Cerebellar cortex (tissue), 1 donor: ENCODE data around the gene VAMP7.
"Not testable (repeated sequence)": the region's sequence is repeated elsewhere in the genome, so short reads cannot be mapped to it uniquely, and the experiment has no call there.

Experiments used
- DNase-seq: peaks from one replicate; pipeline ENCODE4 v3.0.0-alpha.2; 2015; ENCODE audit warnings: low spot score

Gene VAMP7, protein sequence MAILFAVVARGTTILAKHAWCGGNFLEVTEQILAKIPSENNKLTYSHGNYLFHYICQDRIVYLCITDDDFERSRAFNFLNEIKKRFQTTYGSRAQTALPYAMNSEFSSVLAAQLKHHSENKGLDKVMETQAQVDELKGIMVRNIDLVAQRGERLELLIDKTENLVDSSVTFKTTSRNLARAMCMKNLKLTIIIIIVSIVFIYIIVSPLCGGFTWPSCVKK

DNA sequence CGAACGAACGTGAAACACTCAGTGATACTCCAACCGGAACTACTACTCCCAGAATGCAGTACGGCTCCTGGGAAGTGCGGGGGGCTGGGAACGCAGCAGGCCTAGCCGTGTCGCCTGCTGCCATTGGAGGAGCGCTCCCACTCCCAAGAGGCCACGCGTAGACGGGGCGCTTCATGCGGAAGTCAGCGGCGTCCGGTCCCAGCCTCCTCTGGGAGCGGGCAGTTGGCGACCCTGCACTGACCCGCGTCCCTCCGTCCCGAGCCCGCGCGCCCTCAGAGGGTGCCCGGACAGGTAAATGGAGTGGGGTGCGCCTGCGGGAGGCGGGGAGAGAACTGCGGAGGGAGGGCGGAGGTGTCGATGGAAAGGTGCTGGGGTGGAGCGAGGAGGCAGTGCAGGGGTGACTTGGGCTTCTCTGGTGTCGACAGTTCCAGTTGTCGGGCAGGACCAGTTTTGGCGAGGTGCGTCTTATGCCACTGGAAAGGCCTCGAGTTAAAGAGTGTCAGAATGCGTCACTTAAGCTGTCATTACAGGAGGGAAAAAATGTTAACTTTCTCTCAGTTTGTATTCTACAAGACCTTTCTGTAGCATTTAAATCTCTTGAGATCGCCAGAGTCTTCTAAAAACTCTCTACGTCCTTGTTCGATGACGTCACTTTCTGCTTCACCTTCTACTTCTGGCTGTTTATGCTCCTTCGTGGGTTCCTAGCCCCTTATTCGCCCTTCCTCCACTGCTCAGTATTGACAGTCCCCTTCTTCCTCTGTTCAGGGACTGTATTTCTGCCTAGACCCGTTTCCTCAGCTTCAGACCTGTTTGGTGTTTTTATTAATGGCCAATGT, at the start of gene VAMP7:
VAMP7 (plus strand) TSS at position 188 of the 836 bp plus-strand sequence. CDS start 8,122 bp downstream, outside the sequence.
- DNase-seq: peak; percentile 91

DNA sequence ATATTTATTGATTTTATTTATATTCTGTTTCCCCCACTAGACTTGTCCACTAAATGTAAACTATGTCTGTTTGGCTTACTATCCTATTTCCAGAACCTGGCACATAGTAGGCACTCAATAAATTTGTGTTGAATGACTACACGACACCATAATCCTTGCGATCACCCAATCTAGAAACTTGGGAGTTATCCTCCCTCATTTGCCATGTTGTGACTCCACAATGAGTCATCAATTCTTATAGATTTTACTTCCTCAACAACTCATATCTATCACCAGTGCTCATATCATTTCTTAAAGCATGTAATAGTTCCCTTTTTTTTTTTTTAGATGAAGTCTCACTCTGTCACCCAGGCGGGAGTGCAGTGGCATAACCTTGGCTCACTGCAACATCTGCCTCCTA, 39.9 kb upstream of the VAMP7 start:
- no peak for DNase-seq

DNA sequence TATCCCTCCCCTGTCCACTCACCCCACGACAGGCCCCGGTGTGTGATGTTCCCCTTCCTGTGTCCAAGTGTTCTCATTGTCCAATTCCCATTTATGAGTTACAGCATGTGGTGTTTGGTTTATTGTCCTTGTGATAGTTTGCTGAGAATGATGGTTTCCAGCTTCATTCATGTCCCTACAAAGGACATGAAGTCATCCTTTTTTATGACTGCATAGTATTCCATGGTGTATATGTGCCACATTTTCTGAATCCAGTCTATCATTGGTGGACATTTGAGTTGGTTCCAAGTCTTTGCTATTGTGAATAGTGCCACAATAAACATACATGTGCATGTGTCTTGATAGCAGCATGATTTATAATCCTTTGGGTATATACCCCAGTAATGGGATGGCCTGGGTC, 29.4 kb upstream of the VAMP7 start:
- not testable (repeated sequence) for DNase-seq

DNA sequence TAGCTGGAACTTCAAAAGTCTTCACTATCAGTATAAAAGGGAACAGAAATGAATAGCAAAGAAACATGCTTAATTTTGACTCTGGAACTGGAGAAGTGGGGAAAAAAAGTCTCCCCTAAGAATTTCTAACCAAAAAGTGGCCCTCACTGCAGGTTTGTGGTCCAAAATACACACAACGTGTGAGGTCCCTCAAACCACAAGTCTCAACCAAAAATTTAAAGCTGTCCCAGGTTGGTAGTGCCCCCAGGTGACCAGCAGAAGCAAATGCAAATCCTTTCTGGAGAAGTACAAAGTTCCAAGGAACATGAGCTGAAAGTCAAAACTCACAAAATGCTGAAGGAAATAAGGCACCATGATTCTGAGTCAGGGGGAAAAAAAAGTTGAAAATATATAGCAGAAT, 23.6 kb upstream of the VAMP7 start:
- no peak for DNase-seq

DNA sequence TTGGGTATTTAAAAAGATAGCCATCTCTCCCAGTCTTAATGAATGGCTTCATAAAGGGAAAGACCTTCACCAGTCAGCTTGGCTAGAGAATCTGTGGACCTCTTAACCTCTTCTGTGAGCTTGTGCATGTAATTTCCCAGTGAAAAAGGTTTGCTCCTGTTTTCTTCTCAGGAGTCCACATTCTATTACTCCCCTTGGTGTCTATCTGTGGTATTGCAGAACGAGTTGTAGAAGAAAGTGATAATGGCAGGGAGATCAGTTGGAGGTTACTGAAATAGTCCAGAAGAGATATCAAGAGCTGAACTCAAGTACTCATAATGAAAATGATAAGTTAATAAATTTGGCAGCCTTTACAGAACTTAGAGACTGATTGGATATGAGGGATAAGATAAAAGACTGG, 16.5 kb upstream of the VAMP7 start:
- DNase-seq: peak; percentile 9

DNA sequence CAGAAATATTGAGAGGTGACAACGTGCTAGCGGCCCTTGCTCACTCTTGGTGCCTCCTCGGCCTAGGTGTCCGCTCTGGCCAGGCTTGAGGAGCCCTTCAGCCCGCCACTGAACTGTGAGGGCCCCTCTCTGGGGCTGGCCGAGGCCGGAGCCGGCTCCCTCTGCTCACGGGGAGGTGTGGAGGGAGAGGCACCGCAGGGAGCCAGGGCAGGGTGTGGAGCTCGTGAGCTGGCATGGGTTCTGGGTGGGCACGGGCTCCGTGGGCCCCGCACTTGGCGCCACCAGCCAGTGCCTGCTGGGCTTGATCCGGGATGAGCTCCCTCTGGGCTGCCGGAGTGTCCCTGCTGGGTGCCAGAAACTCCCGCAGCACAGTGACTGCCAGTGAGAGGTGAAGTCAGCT, 16.0 kb upstream of the VAMP7 start:
- no peak for DNase-seq

DNA sequence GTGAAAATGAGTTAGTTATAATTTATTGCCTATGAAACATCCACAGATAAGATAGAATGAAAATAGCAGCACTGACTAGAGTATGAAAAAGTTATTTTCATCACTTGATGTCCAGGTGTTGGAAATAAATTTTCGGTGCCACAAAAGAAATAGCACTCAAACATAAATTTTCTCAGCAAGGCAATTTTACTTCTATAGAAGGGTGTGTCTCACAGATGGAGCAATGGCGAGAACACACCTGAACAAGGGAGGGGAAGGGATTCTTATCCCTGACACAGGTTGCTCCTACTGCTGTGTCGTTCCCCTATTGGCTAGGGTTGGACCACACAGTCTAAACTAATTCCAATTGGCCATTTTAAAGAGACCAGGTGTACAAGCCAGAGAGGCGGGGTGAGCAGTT, 13.3 kb upstream of the VAMP7 start:
- DNase-seq: no peak

DNA sequence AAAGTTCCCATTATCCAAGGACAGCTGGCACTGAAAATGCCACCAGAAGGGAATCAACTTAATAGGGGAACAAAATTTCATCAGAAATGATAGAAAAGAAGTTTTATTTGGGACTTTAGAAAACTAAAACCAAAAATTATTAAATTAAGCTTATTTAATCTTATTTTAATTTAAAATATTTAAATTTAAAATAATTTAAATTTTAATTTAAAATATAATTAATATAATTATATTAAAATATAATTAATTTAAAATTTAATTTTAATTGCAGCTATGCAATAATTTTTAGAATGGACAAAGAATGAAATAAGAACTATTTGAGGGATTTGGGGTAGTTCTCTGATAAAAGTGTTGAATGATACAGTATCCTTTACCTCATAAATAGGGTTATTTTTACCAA, 10.2 kb upstream of the VAMP7 start:
- no peak for DNase-seq

DNA sequence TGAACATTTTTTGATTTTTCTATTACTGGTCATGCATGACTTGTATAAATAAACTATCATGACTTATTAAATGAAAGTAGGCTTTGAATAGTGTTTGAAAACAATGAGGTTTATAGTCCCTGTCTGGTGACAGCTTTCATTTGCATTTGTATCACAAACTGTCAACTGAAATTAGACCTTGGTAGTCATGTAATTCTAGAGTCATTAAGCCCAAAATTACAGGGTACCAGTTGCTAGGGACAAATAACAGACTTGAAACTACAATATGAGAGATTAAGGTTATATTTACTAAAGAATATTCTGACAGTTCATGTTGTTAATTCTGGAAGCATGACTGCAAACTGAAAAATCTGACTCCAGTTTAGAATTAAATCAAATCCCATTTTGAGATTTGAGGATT, 9.2 kb upstream of the VAMP7 start:
- no peak for DNase-seq

DNA sequence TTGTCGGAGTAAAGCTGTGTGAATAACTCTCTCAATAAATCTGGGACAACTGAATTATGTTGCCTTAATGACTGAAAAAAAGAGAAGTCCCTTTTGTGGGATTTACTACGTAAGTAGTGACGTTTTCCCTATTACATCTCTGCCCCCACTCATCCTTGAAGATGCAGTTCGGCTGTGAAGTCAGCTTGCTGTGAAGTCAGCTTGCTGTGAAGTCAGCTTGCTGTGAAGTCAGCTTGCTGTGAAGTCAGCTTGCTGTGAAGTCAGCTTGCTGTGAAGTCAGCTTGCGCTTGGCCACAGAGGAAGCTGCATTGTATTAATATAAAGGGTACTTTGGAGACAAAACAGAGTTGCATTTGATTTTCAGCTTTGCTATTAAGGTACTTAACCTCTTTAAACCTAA, 8.0 kb upstream of the VAMP7 start:
- no peak for DNase-seq

DNA sequence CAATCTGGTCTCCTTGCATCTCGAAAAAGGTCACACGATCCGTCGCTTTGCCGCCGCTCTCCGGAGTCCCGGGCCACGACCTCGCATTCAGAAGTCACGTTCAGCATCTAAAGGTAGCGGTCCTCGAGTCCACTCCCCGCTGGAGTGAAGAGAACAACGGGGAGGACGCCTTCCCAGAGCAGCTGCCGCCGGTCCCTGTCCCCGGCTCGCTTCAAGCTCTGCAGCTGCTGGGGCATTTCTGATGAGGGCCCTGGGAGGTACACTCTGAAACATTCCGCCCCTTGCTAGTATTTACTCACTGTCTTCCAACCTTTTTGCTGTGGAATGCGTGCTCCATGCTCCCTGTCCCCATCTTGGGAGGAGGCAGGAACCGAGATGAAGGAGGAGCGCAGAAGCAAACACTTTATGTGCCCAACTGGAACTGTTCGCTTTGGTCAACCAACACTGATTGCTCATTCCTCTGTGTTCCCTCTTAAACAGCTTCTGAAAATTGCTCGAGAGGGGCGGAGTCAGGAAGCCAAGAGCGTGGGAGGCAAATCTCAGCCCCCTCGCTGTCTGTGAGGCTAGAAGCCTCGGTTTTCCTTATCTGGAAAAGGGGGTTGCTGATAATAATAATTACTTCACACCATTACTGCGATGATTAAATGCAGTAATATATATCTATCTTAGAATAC, 6.4 kb upstream of the VAMP7 start:
- no peak for DNase-seq

DNA sequence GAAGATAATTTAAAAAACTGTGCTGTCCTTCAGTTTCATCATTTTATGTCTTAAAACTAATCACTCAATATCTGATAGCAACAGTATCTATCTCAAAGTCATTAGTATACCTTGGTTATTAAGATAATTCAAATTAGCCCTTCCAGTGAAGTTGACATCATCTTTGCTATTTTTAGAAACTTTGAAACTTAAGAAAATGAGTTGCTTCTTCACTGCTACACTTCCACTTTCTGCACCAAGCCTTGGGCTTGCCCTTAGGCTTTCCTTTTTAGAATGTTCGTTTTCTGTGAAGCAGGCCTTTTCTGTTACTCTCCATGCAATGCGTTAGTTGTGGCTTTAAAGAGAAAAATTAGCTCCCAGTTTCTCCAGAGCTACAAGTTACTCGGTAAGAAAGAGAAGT, 4.4 kb upstream of the VAMP7 start:
- no peak for DNase-seq

DNA sequence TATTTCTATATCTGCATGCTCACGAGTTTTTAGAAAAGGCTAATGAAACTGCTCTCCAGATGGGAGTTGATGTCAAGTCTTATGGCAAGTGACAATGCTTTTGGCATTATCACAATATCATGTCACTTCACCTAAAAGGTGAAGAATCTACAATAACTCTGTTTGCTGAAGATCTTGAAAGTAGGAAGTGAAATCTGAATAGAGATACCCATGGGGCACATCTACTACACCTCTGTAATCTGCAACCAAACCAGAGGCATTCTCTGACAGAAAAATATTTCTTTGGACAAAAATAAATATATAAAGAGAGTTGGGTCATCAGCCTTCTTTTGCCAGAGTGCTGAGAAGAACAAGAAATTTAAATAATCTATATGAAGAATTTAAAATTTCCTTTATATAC, 3.9 kb upstream of the VAMP7 start:
- no peak for DNase-seq

DNA sequence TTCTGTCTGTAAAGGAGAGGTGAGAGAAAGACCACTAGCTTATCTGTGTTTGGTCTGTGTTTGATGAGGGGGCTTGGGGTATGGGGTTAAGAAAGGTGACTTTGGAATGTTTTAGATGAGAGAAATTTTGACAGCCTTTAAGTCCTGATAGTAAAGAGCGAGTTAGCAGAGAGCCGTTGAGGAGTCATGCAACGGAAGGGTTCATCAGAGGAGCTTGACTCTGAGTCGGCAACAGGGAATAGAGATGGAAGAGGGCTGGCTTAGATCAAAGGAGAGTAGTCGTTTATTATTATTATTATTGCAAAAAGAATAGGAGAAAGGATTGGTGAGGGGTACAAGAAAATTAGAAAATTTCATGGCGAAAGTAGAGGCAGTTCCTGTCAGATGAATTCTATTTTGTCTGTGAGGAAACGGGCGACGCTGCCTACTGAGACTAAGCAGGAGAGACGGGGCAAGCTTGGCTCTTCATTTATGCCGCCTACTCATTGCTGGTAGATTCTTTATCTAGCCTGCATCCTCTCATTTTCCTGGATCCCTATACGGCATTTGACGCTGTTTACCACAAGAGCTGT, 473 bp upstream of the VAMP7 start:
- DNase-seq: no peak

DNA sequence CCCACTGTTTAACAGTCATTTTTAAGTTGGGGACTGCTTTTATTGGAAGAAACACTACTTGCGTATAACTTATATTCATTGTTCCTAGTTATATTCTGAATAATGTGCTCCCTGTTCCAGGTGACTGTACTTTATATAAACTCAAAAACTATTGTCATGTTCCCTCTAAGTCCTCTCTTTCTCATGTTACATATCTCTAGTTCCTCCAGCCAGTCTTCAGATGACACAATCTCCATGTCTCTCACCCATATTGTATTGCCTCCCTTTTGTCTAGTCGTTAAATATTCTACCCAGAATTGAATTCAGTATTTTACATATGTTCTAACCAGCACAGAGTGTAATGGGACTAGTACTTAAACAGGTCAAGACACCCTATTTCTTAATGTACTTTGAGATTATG, 5.3 kb downstream of the VAMP7 start:
- DNase-seq: no peak

DNA sequence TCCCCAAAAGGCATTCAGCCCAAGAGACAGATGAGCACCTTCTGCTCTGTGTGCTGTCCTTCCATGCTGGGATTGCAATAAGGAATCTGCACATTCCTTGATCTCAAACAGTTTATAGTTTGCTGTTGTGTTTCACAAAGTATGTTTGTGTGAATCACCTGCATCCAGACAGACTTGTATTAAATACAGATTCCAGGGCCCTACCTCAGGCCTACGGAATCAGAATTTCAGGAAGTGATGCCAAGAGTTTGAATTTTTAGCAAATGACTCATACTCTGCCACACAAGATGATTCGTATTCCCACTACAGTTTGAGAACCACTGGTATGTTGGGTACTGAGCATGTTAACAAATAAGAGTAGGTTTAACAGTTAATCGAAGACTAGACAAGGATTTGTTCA, 7.0 kb downstream of the VAMP7 start:
- DNase-seq: no peak

DNA sequence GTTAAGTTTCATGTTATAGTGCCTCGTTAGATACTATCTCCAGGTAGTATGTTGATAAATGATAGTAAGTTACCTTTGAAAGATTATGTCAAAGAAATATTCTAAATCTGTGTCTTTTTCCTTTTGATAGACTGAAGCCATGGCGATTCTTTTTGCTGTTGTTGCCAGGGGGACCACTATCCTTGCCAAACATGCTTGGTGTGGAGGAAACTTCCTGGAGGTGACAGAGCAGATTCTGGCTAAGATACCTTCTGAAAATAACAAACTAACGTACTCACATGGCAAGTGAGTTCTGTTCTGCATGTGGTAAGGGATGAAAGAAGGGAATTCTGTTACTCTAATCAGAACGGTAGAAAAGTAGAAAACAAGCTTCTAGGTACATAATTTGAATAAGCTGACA, 8.2 kb downstream of the VAMP7 start:
- no peak for DNase-seq

DNA sequence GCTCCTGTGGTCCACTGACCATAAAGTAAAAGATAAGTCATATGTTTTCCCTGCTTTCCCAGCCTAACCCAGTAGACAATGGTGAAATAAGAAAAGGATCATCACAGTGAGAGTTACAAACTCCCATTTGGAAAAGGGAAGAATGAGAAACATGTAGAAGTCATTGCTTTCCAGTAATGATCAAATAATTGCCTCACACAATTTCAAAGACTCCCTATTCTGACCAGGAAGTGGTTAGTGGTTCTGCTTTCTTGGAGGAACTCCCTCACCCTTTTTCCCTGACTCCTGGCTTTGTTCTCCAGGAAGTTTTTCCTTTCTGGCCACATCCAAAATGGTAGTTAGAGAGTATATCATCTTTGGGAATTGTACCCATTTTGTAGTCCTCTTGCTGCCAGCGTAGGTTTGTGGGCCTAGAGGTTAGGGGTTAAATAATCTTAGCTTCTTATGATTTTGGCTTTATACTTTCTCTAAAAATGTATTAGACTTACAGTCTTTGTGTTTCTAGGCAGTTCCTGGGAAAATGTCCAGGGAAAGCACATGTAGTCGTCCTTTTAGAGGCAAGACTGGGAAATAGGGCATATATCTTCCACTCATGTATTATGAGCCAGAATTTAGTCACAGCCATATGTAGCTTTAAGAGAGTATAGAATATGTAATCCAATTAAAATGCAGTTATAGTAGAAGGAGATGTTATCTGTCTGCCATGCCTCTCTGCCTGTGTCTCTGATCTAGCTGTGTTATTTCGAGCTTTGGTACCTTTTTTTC, 10.5 kb downstream of the VAMP7 start:
- no peak for DNase-seq

DNA sequence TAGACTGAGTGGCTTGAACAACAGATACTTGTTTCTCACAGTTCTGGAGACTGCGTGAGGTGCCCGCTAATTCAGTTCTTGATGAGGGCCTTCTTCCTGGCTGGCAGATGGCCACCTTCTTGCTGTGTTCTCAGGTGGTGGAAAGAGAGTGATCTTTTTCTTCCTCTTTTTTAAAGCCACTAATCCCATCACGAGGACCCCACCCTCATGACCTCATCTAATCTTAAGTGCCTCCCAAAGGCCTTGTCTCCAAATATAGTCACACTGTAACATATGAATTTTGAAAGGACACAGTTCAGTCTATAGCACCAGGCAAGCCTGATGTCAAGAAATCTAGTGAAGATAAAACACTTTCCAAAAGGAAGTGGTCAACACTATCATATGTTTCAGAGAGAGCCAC, 12.4 kb downstream of the VAMP7 start:
- no peak for DNase-seq

DNA sequence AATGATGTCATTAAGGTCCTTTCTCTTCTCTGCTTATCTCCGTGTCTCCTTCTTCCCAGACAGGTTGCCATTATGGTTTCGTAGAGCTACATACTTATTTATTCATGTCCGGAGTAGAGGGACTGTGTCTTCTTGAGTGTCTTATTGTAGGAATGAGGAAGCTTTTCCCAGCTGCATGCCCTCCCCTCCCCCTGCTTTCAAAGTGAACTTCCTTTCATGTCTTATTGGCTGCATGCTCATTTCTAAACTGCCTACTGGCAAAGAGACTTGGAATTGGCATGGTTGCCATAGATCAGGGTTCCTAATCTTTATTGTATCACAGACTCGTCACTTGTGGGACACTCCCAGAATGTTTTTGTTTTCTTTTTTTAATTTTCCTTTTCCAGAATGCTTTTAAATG, 15.4 kb downstream of the VAMP7 start:
- no peak for DNase-seq

DNA sequence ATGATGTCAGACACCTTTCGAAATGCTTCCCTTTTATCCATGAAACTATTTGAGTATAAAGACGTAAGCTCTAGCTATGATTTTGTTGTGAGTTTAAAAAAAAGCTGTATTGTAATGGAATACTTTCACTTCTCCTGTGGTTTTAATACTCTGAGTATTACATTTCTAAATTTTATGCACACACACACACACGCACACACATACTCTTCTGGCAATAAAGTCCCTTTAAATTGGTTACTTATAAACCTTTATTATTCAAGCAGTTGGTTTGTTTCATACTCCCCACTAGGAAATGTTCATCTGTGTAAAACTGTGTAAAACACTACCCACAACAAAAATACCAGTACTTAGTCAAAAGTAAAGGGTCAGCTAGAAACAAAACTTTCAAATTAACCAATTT, 18.2 kb downstream of the VAMP7 start:
- no peak for DNase-seq

DNA sequence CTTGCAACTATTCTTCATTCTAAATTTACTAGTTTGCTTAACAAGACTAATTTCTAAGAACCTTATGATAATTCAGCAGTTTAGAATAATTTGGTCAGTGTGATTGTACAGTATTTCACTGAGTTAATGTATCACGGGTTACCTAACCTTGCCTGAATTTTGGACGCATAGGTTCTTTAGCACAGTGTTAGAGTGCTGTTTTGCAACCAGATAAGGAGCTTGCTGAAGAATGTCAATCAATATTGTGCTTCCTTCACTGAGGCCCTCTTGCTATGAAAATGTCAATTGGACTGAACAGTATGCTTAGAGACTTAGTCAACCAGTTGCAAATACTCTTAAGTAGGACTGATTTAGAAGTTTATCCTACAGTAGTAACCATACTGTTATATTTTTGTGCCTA, 19.6 kb downstream of the VAMP7 start:
- DNase-seq: no peak
